GM18505 (cell line): ENCODE data around the gene NPIPA7.
"Not testable (repeated sequence)": the region's sequence is repeated elsewhere in the genome, so short reads cannot be mapped to it uniquely, and the experiment has no call there.

Source experiments
- ATAC-seq: cut with Tn5 transposase; IDR thresholded peaks from one replicate; pipeline ENCODE4 v1.9.1; 2021; ENCODE audit not compliant: unreplicated experiment

NPIPA7 gene

GRCh38 chr16:16417914-16418544 lies 39.1 kb downstream of the NPIPA7 start:
- ATAC-seq = not testable (repeated sequence)

- ATAC-seq = not testable (repeated sequence)
Observed at GRCh38 chr16:16420515-16420914, 41.6 kb downstream of the NPIPA7 start.

- ATAC-seq = not testable (repeated sequence)
Observed at GRCh38 chr16:16425146-16425545, 46.2 kb downstream of the NPIPA7 start.

GRCh38 chr16:16431135-16431534 lies 52.2 kb downstream of the NPIPA7 start:
- ATAC-seq = not testable (repeated sequence)

- ATAC-seq = not testable (repeated sequence)
Observed at GRCh38 chr16:16434711-16435110, 55.8 kb downstream of the NPIPA7 start.

- not testable (repeated sequence) for ATAC-seq
Observed at GRCh38 chr16:16441401-16441800, 62.5 kb downstream of the NPIPA7 start.
